ENCODE measurements around the gene FCAMR. TPM values are rescaled to one million over a fixed set of nuclear protein-coding genes. Genes with fewer than 3 reads are reported as not detected.

The FCAMR gene
- total and polyA plus RNA-seq, 2 donors (not counting 3 experiments of a cell fraction or from before 2014, with no cell fraction given) = not detected

DNA sequence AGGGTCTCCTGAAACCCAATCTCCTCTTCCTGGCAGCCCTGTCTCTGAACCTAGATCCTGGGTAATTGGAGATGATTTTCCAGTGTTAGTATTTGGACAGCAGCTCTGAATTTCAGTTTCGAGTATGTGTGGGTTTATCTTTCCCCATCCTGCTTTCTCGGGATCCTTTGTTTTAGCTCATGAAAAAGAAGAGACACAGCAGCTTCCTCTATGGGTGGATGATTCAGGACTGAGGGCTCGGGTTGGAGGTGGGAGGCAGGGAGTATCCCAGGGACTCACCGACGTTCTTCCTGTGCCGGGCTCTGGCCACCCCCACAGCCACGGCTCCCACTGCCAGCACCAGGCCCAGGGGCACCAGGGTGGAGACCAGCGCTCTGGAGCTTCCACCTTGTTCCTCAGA lies 38.1 kb downstream of the FCAMR start:
- no peaks in the 10 kb centered on the region for H3K9me1 ChIP-seq (replicated peaks; ENCODE audit: control insufficient read depth, extremely low read depth, insufficient read depth, low read length)
- POLR2A ChIA-PET = no interaction called here
- CTCF ChIA-PET = interaction anchor here (1.1 kb wide), 1 partner anchor 19 kb away, joined by 3 read pairs; no protein-coding TSS in a partner anchor
- no peaks in the 10 kb centered on the region for H3K79me2 ChIP-seq (ENCODE audit: control insufficient read depth, insufficient read depth, low read length)
- no peaks in the 10 kb centered on the region for H3K9me3 ChIP-seq (replicated peaks; ENCODE audit: control insufficient read depth, insufficient read depth, low read length)
- intact Hi-C loops (cut with micrococcal nuclease) = no loop called here
- DNase-seq (ENCODE audit: low read depth, low spot score) = no peak
- H3K4me1 ChIP-seq (ENCODE audit: control insufficient read depth, extremely low read depth, insufficient read depth, low read length) = no peaks in the 10 kb centered on the region
- H4K20me1 ChIP-seq (replicated peaks; ENCODE audit: control insufficient read depth, extremely low read depth, insufficient read depth, low read length) = no peaks in the 10 kb centered on the region
- FAIRE-seq = no peak
- TF ChIP-seq, protein P1, sequence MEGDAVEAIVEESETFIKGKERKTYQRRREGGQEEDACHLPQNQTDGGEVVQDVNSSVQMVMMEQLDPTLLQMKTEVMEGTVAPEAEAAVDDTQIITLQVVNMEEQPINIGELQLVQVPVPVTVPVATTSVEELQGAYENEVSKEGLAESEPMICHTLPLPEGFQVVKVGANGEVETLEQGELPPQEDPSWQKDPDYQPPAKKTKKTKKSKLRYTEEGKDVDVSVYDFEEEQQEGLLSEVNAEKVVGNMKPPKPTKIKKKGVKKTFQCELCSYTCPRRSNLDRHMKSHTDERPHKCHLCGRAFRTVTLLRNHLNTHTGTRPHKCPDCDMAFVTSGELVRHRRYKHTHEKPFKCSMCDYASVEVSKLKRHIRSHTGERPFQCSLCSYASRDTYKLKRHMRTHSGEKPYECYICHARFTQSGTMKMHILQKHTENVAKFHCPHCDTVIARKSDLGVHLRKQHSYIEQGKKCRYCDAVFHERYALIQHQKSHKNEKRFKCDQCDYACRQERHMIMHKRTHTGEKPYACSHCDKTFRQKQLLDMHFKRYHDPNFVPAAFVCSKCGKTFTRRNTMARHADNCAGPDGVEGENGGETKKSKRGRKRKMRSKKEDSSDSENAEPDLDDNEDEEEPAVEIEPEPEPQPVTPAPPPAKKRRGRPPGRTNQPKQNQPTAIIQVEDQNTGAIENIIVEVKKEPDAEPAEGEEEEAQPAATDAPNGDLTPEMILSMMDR (IDR thresholded peaks at IDR 0.05; ENCODE audit: extremely low read depth in 1 of 2, insufficient read depth in 1 of 2, low read depth in 1 of 2, low read length in 2 of 2) = no peak
- no peak for TF ChIP-seq JUN (IDR thresholded peaks at IDR 0.05; ENCODE audit: borderline replicate concordance, insufficient read depth, insufficient read length, low read depth)
- TF ChIP-seq EZH2 (IDR thresholded peaks at IDR 0.05; ENCODE audit: borderline replicate concordance, low read depth, low read length, severe bottlenecking) = no peak
- TF ChIP-seq POLR2A (IDR thresholded peaks at IDR 0.05; ENCODE audit: low read depth, low read length) = no peak
- TF ChIP-seq, protein P2, sequence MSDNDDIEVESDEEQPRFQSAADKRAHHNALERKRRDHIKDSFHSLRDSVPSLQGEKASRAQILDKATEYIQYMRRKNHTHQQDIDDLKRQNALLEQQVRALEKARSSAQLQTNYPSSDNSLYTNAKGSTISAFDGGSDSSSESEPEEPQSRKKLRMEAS (IDR thresholded peaks at IDR 0.05; ENCODE audit: insufficient read depth, insufficient read length) = no peak
- TF ChIP-seq GATA2 (IDR thresholded peaks at IDR 0.05; ENCODE audit: insufficient read depth, insufficient read length, low read depth, low read length) = no peak
- no peak for TF ChIP-seq MYC (IDR thresholded peaks at IDR 0.05; ENCODE audit: low read depth, low read length)
- no peak for TF ChIP-seq FOS (IDR thresholded peaks at IDR 0.05; ENCODE audit: borderline replicate concordance, insufficient read depth, low read length)
- TF ChIP-seq POLR2AphosphoS5 (IDR thresholded peaks at IDR 0.05; ENCODE audit: insufficient read depth, low read depth, low read length) = no peak
- no peak overlapping the region for H3K4me3 ChIP-seq (replicated peaks in 1 of 3; ENCODE audit: insufficient read depth in 1 of 3, low read depth in 1 of 3, low read length in 3 of 3)
- H3K9ac ChIP-seq (replicated peaks; ENCODE audit: extremely low read depth, insufficient read depth, low read length) = no peak overlapping the region
- no TSS peak for BruUV-seq (replicated peaks)
- H3K27ac ChIP-seq (ENCODE audit: insufficient read depth, low read depth, low read length) = no peak overlapping the region
- dilution Hi-C loops (cut with MboI; ENCODE audit: extremely low pct_ligation_motif_present, low sequenced_read_pairs) = no loop called here
- no peaks in the 10 kb centered on the region for H3K27me3 ChIP-seq (ENCODE audit: control insufficient read depth in 2 of 2, insufficient read depth in 2 of 2, low read length in 2 of 2)
- no peak overlapping the region for H3K4me2 ChIP-seq (ENCODE audit: insufficient read depth, low read length)
- H2AFZ ChIP-seq (ENCODE audit: low read depth, low read length) = no peak overlapping the region
- H3K36me3 ChIP-seq (ENCODE audit: control insufficient read depth in 2 of 2, extremely low read depth in 1 of 2, insufficient read depth in 2 of 2, low read length in 2 of 2) = no peaks in the 10 kb centered on the region

Data from endothelial cell of umbilical vein (primary cell).